HPDE6-E6E7 (cell line): ENCODE measurements around the gene MVB12B.

Experiments
- DNase-seq: peaks from one replicate; pipeline ENCODE4 v3.0.0; 2011; ENCODE audit warnings: missing footprints; ENCODE audit errors: extremely low spot score

Gene MVB12B

DNA sequence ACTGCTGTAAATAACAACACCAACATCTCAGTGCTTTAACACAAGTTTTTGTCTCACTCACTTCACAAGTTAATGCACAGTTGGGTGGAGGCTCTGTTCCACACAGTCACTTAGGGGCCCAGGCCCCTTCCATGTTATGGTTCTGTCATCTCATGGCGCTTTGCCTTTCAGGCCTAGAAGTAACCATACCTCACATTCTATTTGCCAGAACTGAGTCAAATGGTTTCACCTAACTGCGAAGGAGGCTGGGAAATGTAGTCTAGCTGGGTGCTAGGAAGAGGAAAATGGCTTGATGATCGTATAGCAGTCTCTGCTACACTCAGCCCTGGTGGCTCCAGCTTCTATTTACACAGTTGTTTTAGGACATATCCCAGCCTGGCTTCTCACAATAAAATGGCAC lies 23.1 kb upstream of the MVB12B start:
- no peak for DNase-seq

GRCh38 chr9:126304207-126304970 lies 22.2 kb upstream of the MVB12B start:
- DNase-seq: no peak

DNA sequence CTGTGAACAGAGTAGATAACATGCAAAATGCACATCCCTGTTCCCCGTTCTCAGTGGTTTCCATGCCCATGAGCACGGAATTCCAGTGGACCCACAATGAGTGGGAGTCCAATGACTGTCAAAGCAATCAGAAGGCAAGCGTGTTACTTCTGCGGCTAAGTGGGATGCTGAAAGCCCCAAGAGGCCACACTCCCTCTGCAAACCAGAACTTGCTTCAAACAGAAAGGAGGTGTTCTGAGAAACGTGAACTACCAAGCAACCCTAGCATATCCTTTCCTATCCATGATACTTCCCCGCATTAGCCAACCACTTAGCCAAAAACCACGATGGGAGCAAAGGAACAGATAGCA lies 21.7 kb upstream of the MVB12B start:
- no peak for DNase-seq

GRCh38 chr9:126306071-126306647 lies 20.5 kb upstream of the MVB12B start:
- DNase-seq: no peak

DNA sequence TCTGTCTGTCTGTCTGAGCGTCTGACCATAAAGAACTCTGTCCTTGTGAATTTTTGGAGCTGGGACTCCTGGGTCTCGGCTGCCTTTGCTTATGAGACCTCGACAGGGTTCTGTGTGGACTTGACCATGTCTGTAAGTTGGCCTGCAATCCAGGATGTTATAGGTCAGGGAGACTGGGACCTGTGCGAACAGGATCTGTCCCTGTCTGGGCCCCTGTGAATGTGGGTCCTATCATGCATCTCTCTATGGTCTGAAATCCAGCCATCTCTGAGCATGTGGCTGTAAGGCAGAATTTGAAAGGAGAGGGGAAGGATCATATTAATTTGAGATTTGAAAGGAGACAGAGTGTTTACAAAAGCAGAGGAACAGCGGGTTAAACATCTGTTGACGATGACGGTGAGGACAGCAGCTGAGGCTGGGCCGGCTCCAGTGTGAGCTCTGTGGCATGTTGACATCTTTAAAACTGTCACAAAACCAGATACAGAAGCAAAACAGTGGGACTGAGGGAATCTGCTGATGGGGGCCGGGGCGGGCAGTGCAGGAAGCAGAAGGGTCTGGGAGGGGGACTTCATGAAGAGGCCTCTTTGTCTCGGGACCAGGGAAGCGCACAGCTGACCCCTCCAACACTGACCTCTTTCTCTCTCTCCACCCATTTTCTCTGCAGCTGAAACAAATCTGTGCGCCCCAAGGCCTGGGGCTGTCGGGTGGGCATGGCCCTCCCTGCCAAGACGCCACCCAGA lies 19.1 kb upstream of the MVB12B start:
- DNase-seq: no peak

DNA sequence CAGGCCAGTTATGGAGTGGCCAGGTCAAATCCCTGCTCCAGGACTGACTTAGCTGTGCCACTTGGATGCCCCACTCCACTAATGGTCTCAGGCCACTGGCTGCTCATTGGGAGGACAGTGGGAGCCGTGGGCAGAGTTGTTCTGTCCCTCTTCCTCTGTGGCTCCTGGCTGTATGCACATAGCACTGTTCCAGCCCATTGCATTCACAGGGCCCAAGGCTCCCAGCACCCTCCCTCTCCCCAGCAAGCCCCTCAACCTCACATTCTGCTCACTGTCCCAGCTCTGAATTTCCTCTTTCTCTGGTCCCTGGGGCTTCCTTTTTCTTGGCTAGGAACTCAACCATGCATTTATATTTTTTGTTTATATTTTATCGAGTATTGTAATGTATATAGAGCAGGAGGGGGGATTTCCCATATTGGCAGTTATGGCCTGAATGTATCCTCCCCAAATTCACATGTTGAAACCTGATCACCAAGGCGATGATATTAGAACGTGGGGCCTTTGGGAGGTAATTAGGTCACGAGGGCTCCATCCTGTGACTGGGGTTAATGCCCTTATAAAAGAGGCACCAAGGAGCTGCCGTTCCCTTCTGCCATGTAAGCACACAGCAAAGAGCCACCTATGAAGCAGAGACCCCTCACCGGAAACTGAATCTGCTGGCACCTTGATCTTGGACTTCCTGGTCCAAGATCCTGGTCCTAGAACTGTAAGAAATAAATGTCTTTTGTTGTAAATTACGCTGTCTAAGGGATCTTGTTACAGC lies 17.0 kb upstream of the MVB12B start:
- no peak for DNase-seq

- DNase-seq: no peak
These were observed 13.8 kb upstream of the MVB12B start for GRCh38 chr9:126312584-126313551.

DNA sequence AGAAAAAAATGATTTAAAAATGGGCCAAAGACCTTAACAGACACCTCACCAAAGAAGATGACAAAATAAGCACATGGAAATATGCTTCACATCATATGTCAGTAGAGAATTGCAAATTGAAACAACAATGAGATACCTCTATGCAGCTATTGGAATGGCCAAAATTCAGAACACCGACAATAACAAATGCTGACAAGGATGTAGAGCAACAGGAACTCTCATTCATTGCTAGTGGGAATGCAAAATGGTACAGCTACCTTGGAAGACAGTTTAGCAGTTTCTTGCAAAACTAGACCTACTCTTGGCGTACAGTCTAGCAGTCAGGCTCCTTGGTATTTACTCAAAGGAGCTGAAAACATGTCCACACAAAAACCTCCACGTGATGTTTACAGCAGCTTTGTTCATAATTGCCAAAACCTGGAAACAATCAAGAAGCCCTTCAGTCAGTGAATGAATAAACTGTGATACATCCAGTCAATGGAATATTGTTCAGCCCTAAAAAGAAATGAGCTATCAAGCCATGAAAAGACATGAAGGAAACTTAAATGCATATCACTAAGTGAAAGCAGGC lies 10.5 kb upstream of the MVB12B start:
- no peak for DNase-seq

DNA sequence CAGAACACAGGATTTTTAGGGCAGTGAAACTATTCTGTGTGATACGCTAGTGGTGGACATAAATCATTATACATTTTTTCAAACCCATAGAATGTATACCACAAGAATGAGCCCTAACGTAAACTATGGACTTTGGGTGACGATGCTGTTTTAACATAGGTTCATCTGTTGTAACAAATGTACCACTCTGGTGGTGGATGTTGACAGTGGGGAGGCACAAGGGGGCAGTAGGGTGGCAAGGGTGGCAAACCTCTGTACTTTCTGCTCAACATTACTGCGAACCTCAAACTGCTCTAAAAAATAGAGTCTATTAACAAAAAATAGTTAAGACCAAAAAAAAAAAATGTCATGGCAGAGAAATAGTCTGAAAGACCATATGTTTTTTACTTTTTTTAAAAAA lies 9.1 kb upstream of the MVB12B start:
- DNase-seq: no peak

GRCh38 chr9:126318858-126319257 lies 7.8 kb upstream of the MVB12B start:
- DNase-seq: no peak

- no peak for DNase-seq
These were observed 7.0 kb upstream of the MVB12B start for GRCh38 chr9:126319671-126320070.

DNA sequence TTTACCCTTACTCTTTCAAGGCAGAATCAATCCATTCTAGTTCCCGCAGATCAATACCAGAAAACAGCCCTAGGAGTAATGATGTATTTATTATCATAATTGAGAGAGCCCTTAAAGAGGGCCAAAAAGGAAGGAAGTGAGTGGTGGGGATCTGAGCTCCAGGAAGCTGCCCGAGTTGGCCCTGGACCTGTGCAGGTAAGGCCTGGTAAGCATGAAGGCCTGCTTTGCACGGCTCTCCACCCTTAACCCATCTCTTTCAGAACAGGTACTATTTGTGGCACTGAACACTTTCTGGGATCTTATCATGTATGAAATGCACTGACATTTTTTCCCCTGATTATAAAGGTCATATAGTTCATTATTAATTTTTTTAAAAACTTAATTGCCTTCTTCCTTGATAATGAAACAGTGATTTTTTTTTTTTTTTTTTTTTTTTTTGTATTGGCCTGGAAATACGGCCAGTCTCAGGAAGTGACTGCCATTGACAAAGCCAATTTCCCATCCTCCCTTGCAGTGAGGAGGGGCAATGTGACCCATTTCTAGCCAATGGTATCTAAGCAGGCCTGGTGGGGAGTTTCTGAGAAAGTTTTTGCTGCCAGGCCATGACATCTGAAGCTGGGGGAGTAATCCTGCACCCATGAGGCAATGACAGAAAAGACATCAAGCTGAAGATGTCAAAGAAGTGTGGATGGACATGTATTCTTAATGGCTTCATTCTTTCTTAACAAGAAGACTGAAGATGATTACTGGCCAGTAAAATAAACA lies 6.3 kb upstream of the MVB12B start:
- DNase-seq: no peak

DNA sequence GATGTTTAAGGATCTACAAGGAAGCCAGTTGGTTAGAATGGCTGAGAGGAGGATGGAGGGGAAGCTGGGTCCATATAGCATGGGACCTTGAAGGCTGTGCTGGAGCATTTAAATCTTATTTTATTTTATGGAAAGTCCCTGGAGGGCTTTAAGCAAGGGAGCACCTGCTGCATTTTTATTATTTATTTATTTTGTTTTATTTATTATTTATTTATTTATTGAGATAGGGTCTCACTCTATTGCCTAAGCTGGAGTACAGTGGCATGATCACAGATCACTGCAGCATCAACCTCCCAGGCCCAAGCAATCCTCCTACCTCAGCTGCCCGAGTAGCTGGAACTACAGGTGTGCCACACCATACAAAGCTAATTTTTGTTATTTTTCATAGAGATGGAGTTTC lies 4.9 kb upstream of the MVB12B start:
- no peak for DNase-seq

DNA sequence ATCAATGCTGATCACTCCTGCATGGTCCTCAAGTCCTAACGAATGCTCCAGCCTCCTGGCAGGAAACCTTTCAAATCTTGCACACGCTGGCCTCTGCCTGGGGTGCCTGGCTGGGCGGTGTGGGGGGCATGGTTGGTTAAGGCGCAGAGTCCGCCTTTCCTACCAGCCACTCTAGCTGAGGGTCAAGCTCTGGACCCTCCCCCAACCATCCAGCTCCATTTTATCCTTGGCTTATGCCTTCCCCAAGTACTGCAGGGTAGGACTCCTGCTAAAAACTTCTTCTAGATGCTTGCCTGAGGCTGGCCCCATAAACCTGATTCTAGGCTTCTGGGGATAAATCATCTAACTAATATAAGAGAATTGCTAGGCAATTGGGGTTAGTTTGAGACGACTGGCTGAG lies 808 bp upstream of the MVB12B start:
- no peak for DNase-seq

- DNase-seq: no peak
These were observed 531 bp downstream of the MVB12B start for GRCh38 chr9:126327006-126327713.

DNA sequence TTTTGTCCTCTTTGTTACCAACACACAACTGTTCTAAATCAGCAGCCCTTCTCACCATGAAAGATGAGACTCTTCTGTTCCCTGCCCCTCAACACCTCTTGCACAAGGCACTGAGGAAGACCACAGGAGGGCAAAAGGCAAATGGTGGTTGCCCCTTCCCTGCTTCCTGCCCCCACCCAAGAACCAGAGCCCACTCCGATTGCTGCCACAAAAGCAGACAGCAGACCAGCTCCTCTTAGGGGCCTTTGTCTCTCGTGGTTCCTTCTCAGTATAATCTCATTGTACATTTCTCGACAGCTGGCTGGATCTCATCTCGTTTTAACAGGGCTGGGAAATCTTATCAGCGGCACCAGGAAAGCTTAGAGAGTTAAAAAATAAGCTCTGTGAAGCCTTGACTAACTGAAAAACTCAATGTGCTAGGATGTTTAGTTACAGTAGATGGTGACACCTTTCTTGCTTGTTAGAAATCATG lies 1.1 kb downstream of the MVB12B start:
- no peak for DNase-seq

DNA sequence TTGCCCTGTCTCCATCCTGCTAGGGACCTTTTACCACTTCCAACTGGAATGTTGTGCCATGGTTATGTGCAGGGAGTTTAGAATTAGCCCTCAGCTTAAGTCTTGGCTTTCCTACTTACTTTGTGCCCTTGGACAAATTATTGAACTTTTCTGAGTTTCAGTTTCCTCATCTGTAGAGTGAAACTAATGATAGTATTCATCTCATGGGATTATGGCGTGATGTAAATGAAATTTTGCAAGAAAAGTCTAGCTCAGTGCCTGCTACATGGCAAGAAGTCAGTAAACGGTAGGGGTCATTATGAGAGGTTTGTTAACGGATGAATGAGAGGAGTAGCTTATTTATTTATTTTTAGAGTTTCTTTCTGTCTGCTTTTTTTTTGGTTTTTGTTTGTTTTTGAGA lies 1.8 kb downstream of the MVB12B start:
- no peak for DNase-seq

DNA sequence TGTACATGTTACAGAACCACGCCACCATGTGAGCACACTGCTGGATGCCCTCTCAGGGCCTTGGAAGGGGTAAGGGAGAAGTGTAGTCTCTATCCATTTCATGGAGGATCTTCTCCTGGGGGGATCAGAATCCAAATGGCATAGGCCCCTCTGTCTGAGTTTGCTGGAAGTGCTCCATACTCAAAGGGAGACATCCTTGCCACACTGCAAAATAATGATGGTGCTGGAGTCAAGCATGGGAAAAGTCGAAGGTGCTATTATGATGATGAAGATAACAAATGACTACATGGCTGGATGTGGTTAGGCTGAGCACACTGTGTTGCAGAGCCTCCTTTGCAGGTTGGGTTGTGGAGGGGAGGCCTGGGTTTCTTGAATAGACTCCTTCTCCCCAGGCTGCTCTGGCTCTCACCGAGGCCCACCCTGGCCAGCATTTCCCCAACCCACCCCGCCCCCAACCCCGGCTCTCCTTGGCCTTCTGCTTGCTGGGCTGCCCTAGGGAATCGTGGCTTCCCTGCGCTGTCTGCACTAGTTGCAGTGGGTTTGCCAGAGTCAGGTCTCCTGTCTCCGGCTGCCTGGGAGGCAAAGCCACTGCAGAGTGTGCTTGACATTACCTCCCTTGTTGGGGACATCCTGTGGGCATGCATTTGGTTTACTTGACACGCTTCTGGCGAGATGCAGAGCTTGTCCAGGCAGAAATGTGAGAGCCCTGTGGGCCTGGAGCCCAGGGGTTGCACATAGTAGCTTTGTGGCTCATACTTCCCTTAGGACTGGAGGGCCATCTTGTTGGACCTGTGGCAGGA lies 3.0 kb downstream of the MVB12B start:
- DNase-seq: no peak

GRCh38 chr9:126330536-126330935 lies 3.9 kb downstream of the MVB12B start:
- no peak for DNase-seq
